T-cell (primary cell): Measurements from ENCODE around the gene DMRTB1. TPM values are rescaled to one million over a fixed set of nuclear protein-coding genes. Genes with fewer than 3 reads are reported as not detected.

Experiments
- ATAC-seq, 4 experiments: fragments of 200-7000 bp in 3 of 4; fragments of 150-1000 bp in 1 of 4; cut with Tn5 transposase; replicated peaks in 1 of 4; 1 replicate in 3 of 4; 2 replicates in 1 of 4; pipeline ENCODE4 v1.10.0; 2021; ENCODE audit warnings: moderate library complexity in 3 of 4, mild to moderate bottlenecking in 2 of 4, moderate number of reproducible peaks in 1 of 4
- CTCF ChIA-PET, 2 donors: fragments of 300-600 bp; sonication (Branson Sonifier 250); formaldehyde crosslinking; loops; one replicate each; lab custom pipeline; 2022; ENCODE audit warnings: antibody characterized with exemption in 2 of 2; lab: Charles Lee
- POLR2A ChIA-PET, 2 donors: fragments of 300-600 bp; sonication (Branson Sonifier 250); formaldehyde crosslinking; loops; one replicate each; lab custom pipeline; 2022; ENCODE audit warnings: antibody characterized with exemption in 2 of 2; lab: Charles Lee
- DNase-seq, 35 experiments: peaks; one replicate each; pipeline versions ENCODE4 v3.0.0 to v3.0.0-alpha.2; 2013 to 2023
- H3K27ac ChIP-seq: one replicate; pipeline ENCODE4 v1.5.1; 2013; ENCODE audit warnings: low read length
- H3K27me3 ChIP-seq, 2 experiments: replicated peaks in 1 of 2; 1 replicate in 1 of 2; 2 replicates in 1 of 2; pipeline versions ENCODE4 v1.6.1 to v1.7.0; 2013; ENCODE audit warnings: low read length in 1 of 2, mixed read lengths in 1 of 2; ENCODE audit not compliant: control insufficient read depth in 2 of 2, insufficient read depth in 2 of 2; ENCODE audit errors: extremely low read depth in 1 of 2
- H3K36me3 ChIP-seq, 2 donors: 1 replicate in 1 of 2; 2 replicates in 1 of 2; pipeline versions ENCODE4 v1.6.1 to v1.7.0; 2013; ENCODE audit warnings: low read length in 1 of 2; ENCODE audit not compliant: control insufficient read depth in 2 of 2, insufficient read depth in 1 of 2; ENCODE audit errors: extremely low read depth in 1 of 2
- H3K4me1 ChIP-seq, 2 experiments: 1 replicate in 1 of 2; 2 replicates in 1 of 2; pipeline versions ENCODE4 v1.6.1 to v1.7.0; 2013; ENCODE audit warnings: low read length in 2 of 2, mixed read lengths in 1 of 2; ENCODE audit not compliant: insufficient read depth in 2 of 2, control insufficient read depth in 1 of 2; ENCODE audit errors: extremely low read depth in 1 of 2
- H3K4me3 ChIP-seq, 2 donors: 1 replicate in 1 of 2; 2 replicates in 1 of 2; pipeline versions ENCODE4 v1.5.1 to v1.7.0; 2013; ENCODE audit warnings: mild to moderate bottlenecking in 2 of 2, low read length in 1 of 2, moderate library complexity in 1 of 2; ENCODE audit not compliant: control insufficient read depth in 1 of 2; ENCODE audit errors: extremely low read depth in 1 of 2
- H3K9me3 ChIP-seq: 2 replicates; pipeline ENCODE4 v1.7.0; 2013
- H3K27ac Mint-ChIP-seq, 2 donors: one replicate each; pipeline ENCODE4 v1.8.0; 2020 to 2021; ENCODE audit warnings: mild to moderate bottlenecking in 2 of 2, mixed read lengths in 2 of 2
- H3K27me3 Mint-ChIP-seq, 2 donors: one replicate each; pipeline ENCODE4 v1.8.0; 2021 to 2022; ENCODE audit warnings: mixed read lengths in 2 of 2
- H3K36me3 Mint-ChIP-seq: one replicate; pipeline ENCODE4 v1.8.0; 2021; ENCODE audit warnings: mixed read lengths
- H3K4me1 Mint-ChIP-seq, 3 donors: one replicate each; pipeline ENCODE4 v1.8.0; 2020 to 2022; ENCODE audit warnings: mixed read lengths in 3 of 3, mild to moderate bottlenecking in 1 of 3
- H3K4me3 Mint-ChIP-seq, 3 donors: one replicate each; pipeline ENCODE4 v1.8.0; 2020 to 2022; ENCODE audit warnings: mild to moderate bottlenecking in 3 of 3, mixed read lengths in 3 of 3, moderate library complexity in 3 of 3
- H3K9me3 Mint-ChIP-seq, 3 donors: one replicate each; pipeline ENCODE4 v1.8.0; 2020 to 2022; ENCODE audit warnings: mixed read lengths in 3 of 3
- WGBS: methylation state at CpG from one replicate; pipeline ENCODE4 v1.1.5; 2013; ENCODE audit warnings: missing lambda C conversion rate; ENCODE audit not compliant: insufficient coverage; 5-methylcytosine and 5-hydroxymethylcytosine counted together
- total RNA-seq, 35 experiments: library from RNA in 6 of 35; stranded (reverse) in 6 of 35; fragments of 120-200 nt in 1 of 35; gene quantifications; one replicate each; pipeline versions ENCODE4 v1.2.1 to v1.2.4 and lab custom pipeline; 2013 to 2026

The DMRTB1 gene
- total RNA-seq, 5 donors from 2014 or later (not counting 1 experiment from before 2014, with no cell fraction given): not detected

- H3K4me3 Mint-ChIP-seq: no peak overlapping the region
- POLR2A ChIA-PET: no interaction called here
- H3K27me3 Mint-ChIP-seq: no peaks in the 10 kb centered on the region
- Histone ChIP-seq H3K4me3 (no peak overlapping the region), H3K27me3 (peaks cover 0 to 16% of the 10 kb centered on the region in 2 experiments), H3K4me1 (peaks cover 0 to 3% of the 10 kb centered on the region in 2 experiments), H3K27ac (no peak overlapping the region), H3K9me3 (no peaks in the 10 kb centered on the region), H3K36me3 (no peaks in the 10 kb centered on the region)
- WGBS: 65% methylated on average over 16 of the region's 19 CpGs
- CTCF ChIA-PET: no interaction called here
- no peak overlapping the region for H3K27ac Mint-ChIP-seq
- H3K4me1 Mint-ChIP-seq: no peaks in the 10 kb centered on the region
- DNase-seq (no peak), ATAC-seq (no peak)
- H3K36me3 Mint-ChIP-seq: no peaks in the 10 kb centered on the region
- H3K9me3 Mint-ChIP-seq: no peaks in the 10 kb centered on the region
Measured at GRCh38 chr1:53511933-53512806, 53.0 kb downstream of the DMRTB1 start.

GRCh38 chr1:53512807-53513755, 53.9 kb downstream of the DMRTB1 start:
- no peak for ATAC-seq
- H3K36me3 ChIP-seq: no peaks in the 10 kb centered on the region
- no peak overlapping the region for H3K27ac Mint-ChIP-seq
- H3K4me1 ChIP-seq: peaks cover 0 to 3% of the 10 kb centered on the region in 2 experiments
- H3K27ac ChIP-seq: no peak overlapping the region
- POLR2A ChIA-PET: no interaction called here
- CTCF ChIA-PET: no interaction called here
- no peaks in the 10 kb centered on the region for H3K9me3 Mint-ChIP-seq
- peaks cover 0 to 16% of the 10 kb centered on the region in 2 experiments for H3K27me3 ChIP-seq
- no peaks in the 10 kb centered on the region for H3K27me3 Mint-ChIP-seq
- H3K9me3 ChIP-seq: no peaks in the 10 kb centered on the region
- 68% methylated on average over 21 of the region's 22 CpGs for WGBS
- no peak overlapping the region for H3K4me3 Mint-ChIP-seq
- no peak overlapping the region for H3K4me3 ChIP-seq
- no peak for DNase-seq
- H3K36me3 Mint-ChIP-seq: no peaks in the 10 kb centered on the region
- H3K4me1 Mint-ChIP-seq: no peaks in the 10 kb centered on the region

DNA sequence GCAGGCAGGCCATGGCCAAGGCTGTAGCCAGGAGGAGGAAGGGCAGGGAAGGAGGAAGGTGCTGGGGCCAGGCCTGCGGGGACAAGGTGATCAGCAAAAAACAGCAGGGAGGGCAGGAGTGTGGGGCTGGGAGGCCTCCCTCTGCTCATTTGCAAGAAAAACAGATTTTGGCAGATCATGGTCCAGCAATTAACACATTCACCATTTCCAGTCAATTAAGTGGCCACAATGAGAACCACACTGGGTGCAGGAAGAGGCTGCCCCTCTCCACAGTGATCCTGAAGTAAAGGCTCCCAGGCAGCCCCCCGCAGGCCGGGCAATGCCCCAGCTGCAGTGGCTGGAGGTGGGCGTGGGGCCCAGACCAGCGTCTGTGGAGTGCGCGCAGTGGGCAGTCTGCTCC, 54.6 kb downstream of the DMRTB1 start:
- WGBS: 80% methylated on average over 6 of the region's 7 CpGs
- no peaks in the 10 kb centered on the region for H3K4me1 Mint-ChIP-seq
- CTCF ChIA-PET: no interaction called here

GRCh38 chr1:53514436-53514835, 55.2 kb downstream of the DMRTB1 start:
- Histone ChIP-seq H3K27ac (no peak overlapping the region), H3K4me3 (no peak overlapping the region), H3K27me3 (peaks cover 0 to 12% of the 10 kb centered on the region in 2 experiments), H3K36me3 (no peaks in the 10 kb centered on the region), H3K4me1 (no peaks in the 10 kb centered on the region), H3K9me3 (no peaks in the 10 kb centered on the region)
- H3K27ac Mint-ChIP-seq: no peak overlapping the region
- no peaks in the 10 kb centered on the region for H3K27me3 Mint-ChIP-seq
- no peak for DNase-seq
- 90% methylated on average over 7 of the region's 10 CpGs for WGBS
- CTCF ChIA-PET: no interaction called here
- POLR2A ChIA-PET: interaction anchor here in 1 of 2 donors (0.6 kb wide), 1 partner anchor 9 kb away, joined by 5 read pairs; no protein-coding TSS in a partner anchor
- no peaks in the 10 kb centered on the region for H3K36me3 Mint-ChIP-seq
- no peaks in the 10 kb centered on the region for H3K9me3 Mint-ChIP-seq
- H3K4me3 Mint-ChIP-seq: no peak overlapping the region
- no peaks in the 10 kb centered on the region for H3K4me1 Mint-ChIP-seq
- ATAC-seq: no peak

More for the DNA sequence above, 54.6 kb downstream of the DMRTB1 start:
- POLR2A ChIA-PET: no interaction called here
- Histone ChIP-seq H3K4me3 (no peak overlapping the region), H3K4me1 (peaks cover 0 to 3% of the 10 kb centered on the region in 2 experiments), H3K27me3 (peaks cover 0 to 16% of the 10 kb centered on the region in 2 experiments), H3K9me3 (no peaks in the 10 kb centered on the region), H3K27ac (no peak overlapping the region), H3K36me3 (no peaks in the 10 kb centered on the region)
- Mint-ChIP-seq H3K9me3 (no peaks in the 10 kb centered on the region), H3K27ac (no peak overlapping the region), H3K4me3 (no peak overlapping the region), H3K36me3 (no peaks in the 10 kb centered on the region), H3K27me3 (no peaks in the 10 kb centered on the region)
- DNase-seq (no peak), ATAC-seq (no peak)

DNA sequence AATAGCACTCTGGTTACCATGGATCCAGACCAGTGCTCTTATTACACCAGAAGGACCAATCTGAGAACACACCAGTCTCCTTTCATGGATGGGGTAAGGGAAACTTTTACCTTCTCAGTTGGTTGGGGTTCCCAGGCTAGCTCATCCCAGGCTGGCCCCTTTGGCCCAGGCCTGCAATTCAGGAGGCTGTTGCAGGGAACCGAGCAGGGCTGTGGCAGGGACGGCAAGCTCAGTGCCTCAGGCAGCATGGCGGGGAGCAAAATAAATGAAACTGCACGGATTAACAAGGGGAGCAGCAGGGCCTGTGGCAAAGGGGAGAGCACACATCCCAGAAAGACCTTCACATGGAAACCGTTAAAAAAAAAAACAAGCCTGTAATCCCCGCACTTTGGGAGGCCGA, 57.0 kb downstream of the DMRTB1 start:
- no peak overlapping the region for H3K4me3 Mint-ChIP-seq
- H3K27me3 Mint-ChIP-seq: peaks cover 0 to under 1% of the 10 kb centered on the region in 2 donors
- CTCF ChIA-PET: interaction anchor here in 1 of 2 donors (0.6 kb wide), 1 partner anchor 149 kb away, joined by 5 read pairs; no protein-coding TSS in a partner anchor
- no peaks in the 10 kb centered on the region for H3K9me3 Mint-ChIP-seq
- Histone ChIP-seq H3K36me3 (no peaks in the 10 kb centered on the region), H3K4me1 (no peaks in the 10 kb centered on the region), H3K9me3 (no peaks in the 10 kb centered on the region), H3K27me3 (peaks cover 0 to 12% of the 10 kb centered on the region in 2 experiments), H3K4me3 (no peak overlapping the region), H3K27ac (no peak overlapping the region)
- WGBS: 91% methylated on average over 7 of the region's 7 CpGs
- POLR2A ChIA-PET: no interaction called here
- H3K27ac Mint-ChIP-seq: no peak overlapping the region
- no peak for DNase-seq
- H3K4me1 Mint-ChIP-seq: no peaks in the 10 kb centered on the region
- ATAC-seq: no peak
- no peaks in the 10 kb centered on the region for H3K36me3 Mint-ChIP-seq
